Muscle layer of colon (tissue), 2 donors: ENCODE measurements around the gene MAMLD1.

Source experiments
- H3K27ac ChIP-seq: one replicate; pipeline ENCODE4 v1.7.0; 2013; ENCODE audit warnings: low read depth, mild to moderate bottlenecking, low read length, moderate library complexity
- H3K27me3 ChIP-seq, 2 donors: one replicate each; pipeline ENCODE4 v1.7.0; 2013; ENCODE audit warnings: low read length in 2 of 2, mild to moderate bottlenecking in 2 of 2; ENCODE audit not compliant: insufficient read depth in 2 of 2, control insufficient read depth in 1 of 2
- H3K36me3 ChIP-seq: one replicate; pipeline ENCODE4 v1.7.0; 2013; ENCODE audit warnings: mild to moderate bottlenecking, low read length; ENCODE audit not compliant: insufficient read depth
- H3K4me1 ChIP-seq: one replicate; pipeline ENCODE4 v1.7.0; 2013; ENCODE audit warnings: mild to moderate bottlenecking, low read length; ENCODE audit not compliant: insufficient read depth
- H3K4me3 ChIP-seq, 2 donors: one replicate each; pipeline ENCODE4 v1.7.0; 2013; ENCODE audit warnings: low read length in 2 of 2, low read depth in 1 of 2, mild to moderate bottlenecking in 1 of 2, moderate library complexity in 1 of 2
- H3K9ac ChIP-seq: one replicate; pipeline ENCODE4 v1.7.0; 2013; ENCODE audit warnings: low read length
- H3K9me3 ChIP-seq: one replicate; pipeline ENCODE4 v1.7.0; 2013; ENCODE audit warnings: mild to moderate bottlenecking, low read length
- donor health status: abdominal sarcoma.
- donor health status: Adenocarcinoma of cecum.

Gene MAMLD1, protein sequence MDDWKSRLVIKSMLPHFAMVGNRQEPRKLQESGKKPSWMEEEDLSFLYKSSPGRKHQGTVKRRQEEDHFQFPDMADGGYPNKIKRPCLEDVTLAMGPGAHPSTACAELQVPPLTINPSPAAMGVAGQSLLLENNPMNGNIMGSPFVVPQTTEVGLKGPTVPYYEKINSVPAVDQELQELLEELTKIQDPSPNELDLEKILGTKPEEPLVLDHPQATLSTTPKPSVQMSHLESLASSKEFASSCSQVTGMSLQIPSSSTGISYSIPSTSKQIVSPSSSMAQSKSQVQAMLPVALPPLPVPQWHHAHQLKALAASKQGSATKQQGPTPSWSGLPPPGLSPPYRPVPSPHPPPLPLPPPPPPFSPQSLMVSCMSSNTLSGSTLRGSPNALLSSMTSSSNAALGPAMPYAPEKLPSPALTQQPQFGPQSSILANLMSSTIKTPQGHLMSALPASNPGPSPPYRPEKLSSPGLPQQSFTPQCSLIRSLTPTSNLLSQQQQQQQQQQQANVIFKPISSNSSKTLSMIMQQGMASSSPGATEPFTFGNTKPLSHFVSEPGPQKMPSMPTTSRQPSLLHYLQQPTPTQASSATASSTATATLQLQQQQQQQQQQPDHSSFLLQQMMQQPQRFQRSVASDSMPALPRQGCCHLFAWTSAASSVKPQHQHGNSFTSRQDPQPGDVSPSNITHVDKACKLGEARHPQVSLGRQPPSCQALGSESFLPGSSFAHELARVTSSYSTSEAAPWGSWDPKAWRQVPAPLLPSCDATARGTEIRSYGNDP

GRCh38 chrX:150362599-150363481, at the start of gene MAMLD1:
MAMLD1 (plus strand) TSS chrX:150363317; CDS start chrX:150445517, 82,200 bp downstream.
- Histone ChIP-seq H3K9ac (no peak within 1 kb of the TSS), H3K27me3 (peaks cover 0 to 35% of the 10 kb centered on the region in 2 donors), H3K4me3 (peak within 1 kb of the TSS; percentile 56 to 68), H3K36me3 (no peaks in the 10 kb centered on the region), H3K4me1 (peaks cover 6% of the 10 kb centered on the region), H3K9me3 (no peaks in the 10 kb centered on the region), H3K27ac (peak within 1 kb of the TSS; percentile 82)

GRCh38 chrX:150313514-150313913, 49.6 kb upstream of the MAMLD1 start:
- no peak overlapping the region for H3K4me3 ChIP-seq
- H3K4me1 ChIP-seq = no peaks in the 10 kb centered on the region

GRCh38 chrX:150314186-150314585, 48.9 kb upstream of the MAMLD1 start:
- Histone ChIP-seq H3K27me3 (peaks cover 0 to 4% of the 10 kb centered on the region in 2 donors), H3K4me1 (no peaks in the 10 kb centered on the region), H3K9me3 (no peaks in the 10 kb centered on the region)

More at GRCh38 chrX:150313514-150313913, 49.6 kb upstream of the MAMLD1 start:
- Histone ChIP-seq H3K9me3 (no peaks in the 10 kb centered on the region), H3K36me3 (no peaks in the 10 kb centered on the region), H3K27ac (no peak overlapping the region), H3K9ac (no peak overlapping the region), H3K27me3 (peaks cover 0 to 4% of the 10 kb centered on the region in 2 donors)

GRCh38 chrX:150316564-150316963, 46.6 kb upstream of the MAMLD1 start:
- H3K36me3 ChIP-seq = no peaks in the 10 kb centered on the region
- no peak overlapping the region for H3K27ac ChIP-seq
- H3K4me1 ChIP-seq = no peaks in the 10 kb centered on the region
- H3K9me3 ChIP-seq = no peaks in the 10 kb centered on the region
- H3K9ac ChIP-seq = no peak overlapping the region
- H3K27me3 ChIP-seq = peaks cover 0 to 4% of the 10 kb centered on the region in 2 donors
- no peak overlapping the region for H3K4me3 ChIP-seq

More at GRCh38 chrX:150314186-150314585, 48.9 kb upstream of the MAMLD1 start:
- Histone ChIP-seq H3K27ac (no peak overlapping the region), H3K4me3 (no peak overlapping the region), H3K9ac (no peak overlapping the region), H3K36me3 (no peaks in the 10 kb centered on the region)

DNA sequence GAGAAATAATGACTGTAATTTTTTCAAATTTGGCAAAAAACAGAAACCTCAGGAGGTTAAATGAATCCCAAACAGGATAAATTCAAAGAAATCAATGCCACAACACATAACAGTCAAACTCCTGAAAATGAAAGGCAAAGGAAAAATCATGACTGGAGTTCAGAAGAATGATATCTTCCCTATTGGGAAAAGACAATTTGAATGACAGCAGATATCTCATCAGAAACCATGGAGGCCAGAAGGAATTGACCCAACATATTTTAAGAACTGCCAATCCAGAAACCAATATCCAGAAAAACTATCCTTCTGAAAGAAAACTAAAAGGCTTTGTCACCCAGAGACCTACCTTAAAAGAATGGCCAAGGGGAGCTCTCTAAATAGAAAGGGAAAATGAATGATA, 40.1 kb upstream of the MAMLD1 start:
- H3K36me3 ChIP-seq = no peaks in the 10 kb centered on the region
- H3K27ac ChIP-seq = no peak overlapping the region
- no peak overlapping the region for H3K9ac ChIP-seq
- no peak overlapping the region for H3K4me3 ChIP-seq
- no peaks in the 10 kb centered on the region for H3K4me1 ChIP-seq
- no peaks in the 10 kb centered on the region for H3K9me3 ChIP-seq
- H3K27me3 ChIP-seq = peaks cover 0 to 3% of the 10 kb centered on the region in 2 donors

DNA sequence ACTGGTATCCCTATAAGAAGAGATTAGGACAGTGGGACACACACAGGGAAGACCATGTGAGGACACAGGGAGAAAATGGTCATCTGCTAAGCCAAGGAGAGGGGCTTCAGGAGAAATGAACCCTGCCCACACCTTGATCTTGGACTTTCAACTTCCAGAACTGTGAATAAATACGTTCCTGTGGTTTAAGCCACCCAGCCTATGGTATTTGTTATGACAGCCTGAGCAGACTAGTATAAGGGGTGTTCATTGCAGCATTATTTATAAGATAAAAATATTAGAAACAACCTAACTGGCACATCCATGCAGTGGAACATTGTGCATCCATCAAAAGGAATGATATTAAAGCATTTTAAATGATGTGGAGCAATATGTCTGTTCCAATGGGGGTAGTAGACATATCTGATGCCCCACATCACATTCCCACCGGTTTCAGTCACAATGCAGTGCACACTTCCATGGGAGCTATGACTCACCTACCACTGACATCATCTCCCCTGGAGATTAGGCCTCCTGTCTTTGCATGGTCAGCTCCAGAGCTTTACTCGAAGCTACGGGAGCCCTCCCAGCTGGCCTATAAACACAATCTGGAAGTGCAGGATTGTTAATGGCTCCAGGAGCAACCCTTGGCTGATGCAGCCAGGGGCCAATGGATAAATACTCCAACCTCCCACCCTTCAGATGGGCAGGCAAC, 38.9 kb upstream of the MAMLD1 start:
- no peaks in the 10 kb centered on the region for H3K27me3 ChIP-seq
- H3K4me3 ChIP-seq = no peak overlapping the region
- H3K36me3 ChIP-seq = no peaks in the 10 kb centered on the region
- no peaks in the 10 kb centered on the region for H3K9me3 ChIP-seq
- no peaks in the 10 kb centered on the region for H3K4me1 ChIP-seq
- no peak overlapping the region for H3K27ac ChIP-seq
- no peak overlapping the region for H3K9ac ChIP-seq

GRCh38 chrX:150324919-150325318, 38.2 kb upstream of the MAMLD1 start:
- Histone ChIP-seq H3K4me3 (no peak overlapping the region), H3K4me1 (no peaks in the 10 kb centered on the region), H3K36me3 (no peaks in the 10 kb centered on the region), H3K9ac (no peak overlapping the region), H3K27ac (no peak overlapping the region), H3K9me3 (no peaks in the 10 kb centered on the region), H3K27me3 (no peaks in the 10 kb centered on the region)

- Histone ChIP-seq H3K9ac (no peak overlapping the region), H3K27me3 (no peaks in the 10 kb centered on the region), H3K9me3 (no peaks in the 10 kb centered on the region)
These were observed 36.4 kb upstream of the MAMLD1 start for GRCh38 chrX:150326541-150327247.

GRCh38 chrX:150329282-150329681, 33.8 kb upstream of the MAMLD1 start:
- no peak overlapping the region for H3K9ac ChIP-seq
- no peaks in the 10 kb centered on the region for H3K27me3 ChIP-seq
- no peaks in the 10 kb centered on the region for H3K9me3 ChIP-seq
- H3K36me3 ChIP-seq = no peaks in the 10 kb centered on the region
- no peaks in the 10 kb centered on the region for H3K4me1 ChIP-seq
- no peak overlapping the region for H3K27ac ChIP-seq
- no peak overlapping the region for H3K4me3 ChIP-seq

More at GRCh38 chrX:150326541-150327247, 36.4 kb upstream of the MAMLD1 start:
- H3K4me3 ChIP-seq = no peak overlapping the region
- H3K27ac ChIP-seq = no peak overlapping the region
- no peaks in the 10 kb centered on the region for H3K4me1 ChIP-seq
- no peaks in the 10 kb centered on the region for H3K36me3 ChIP-seq

DNA sequence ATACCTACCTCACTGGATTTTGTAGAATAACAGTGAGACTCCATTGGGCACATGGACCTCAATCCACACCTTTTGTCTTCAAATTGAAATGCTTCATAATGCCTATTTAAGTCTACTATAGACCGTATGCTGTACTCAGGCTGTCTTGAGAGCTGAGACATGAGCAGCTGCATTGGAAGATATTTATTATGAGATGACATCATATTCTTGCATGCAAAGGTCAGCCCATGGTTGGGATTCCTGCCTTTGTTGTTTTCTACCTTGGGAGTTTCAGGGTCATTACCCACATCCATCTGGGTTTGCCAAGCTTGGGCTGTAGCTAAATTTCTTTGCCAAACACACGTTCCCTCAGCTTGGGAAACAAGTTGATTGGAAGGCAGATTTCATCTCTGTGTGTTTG, 33.2 kb upstream of the MAMLD1 start:
- H3K9ac ChIP-seq = no peak overlapping the region
- no peaks in the 10 kb centered on the region for H3K27me3 ChIP-seq
- H3K27ac ChIP-seq = no peak overlapping the region
- H3K36me3 ChIP-seq = no peaks in the 10 kb centered on the region
- no peak overlapping the region for H3K4me3 ChIP-seq
- no peaks in the 10 kb centered on the region for H3K4me1 ChIP-seq
- no peaks in the 10 kb centered on the region for H3K9me3 ChIP-seq
